Left renal cortex interstitium (tissue), 4 donors: Measurements from ENCODE around the gene M1AP. TPM values are rescaled to one million over a fixed set of nuclear protein-coding genes. Genes with fewer than 3 reads are reported as not detected.
"Not testable (repeated sequence)": the region's sequence is repeated elsewhere in the genome, so short reads cannot be mapped to it uniquely, and the experiment has no call there.

Experiments used
- DNase-seq, 4 donors: peaks; one replicate each; pipeline ENCODE4 v3.0.0-alpha.2; 2013; ENCODE audit warnings: low read depth in 4 of 4, low spot score in 2 of 4, missing footprints in 1 of 4
- polyA plus RNA-seq, 4 donors: library from polyadenylated mRNA; unstranded; fragments of 120-200 nt; gene quantifications; one replicate each; pipeline ENCODE4 v1.2.1, GENCODE V29; 2013; ENCODE audit not compliant: insufficient read length in 4 of 4

M1AP gene
- polyA plus RNA-seq, 4 donors, result 0.43 to 1.5 (median 0.98) TPM

GRCh38 chr2:74653985-74654882, 6.1 kb upstream of the M1AP start, which contains the start of gene SEMA4F:
Gene SEMA4F, plus strand, starts transcription at chr2:74654247. Its CDS starts 130 bp downstream, at chr2:74654377.
- peak; percentile 87 to 97 (median 90) for DNase-seq

GRCh38 chr2:74653589-74653984, 5.5 kb upstream of the M1AP start:
- no peak for DNase-seq

GRCh38 chr2:74646834-74647482, 1.2 kb downstream of the M1AP start:
- no peak for DNase-seq

- DNase-seq, result no peak
Observed at GRCh38 chr2:74646201-74646600, 1.9 kb downstream of the M1AP start.

- no peak for DNase-seq
Observed at GRCh38 chr2:74645344-74645743, 2.8 kb downstream of the M1AP start.

GRCh38 chr2:74639550-74639949, 8.6 kb downstream of the M1AP start:
- DNase-seq, result no peak

- DNase-seq, result no peak
Observed at GRCh38 chr2:74632939-74633312, 15.2 kb downstream of the M1AP start.

GRCh38 chr2:74632209-74632938, 15.8 kb downstream of the M1AP start:
- DNase-seq, result no peak

- DNase-seq, result not testable (repeated sequence)
Observed at GRCh38 chr2:74630454-74630853, 17.7 kb downstream of the M1AP start.

- no peak for DNase-seq
Observed at GRCh38 chr2:74628538-74629105, 19.5 kb downstream of the M1AP start.

GRCh38 chr2:74625658-74626425, 22.3 kb downstream of the M1AP start:
- DNase-seq, result no peak

- DNase-seq, result no peak
Observed at GRCh38 chr2:74620671-74621070, 27.5 kb downstream of the M1AP start.

- DNase-seq, result no peak
Observed at GRCh38 chr2:74619651-74620297, 28.4 kb downstream of the M1AP start.

GRCh38 chr2:74618410-74619083, 29.6 kb downstream of the M1AP start:
- no peak for DNase-seq

GRCh38 chr2:74617122-74617521, 31.0 kb downstream of the M1AP start:
- no peak for DNase-seq

- DNase-seq, result no peak
Observed at GRCh38 chr2:74606927-74607326, 41.2 kb downstream of the M1AP start.

GRCh38 chr2:74603282-74604000, 44.7 kb downstream of the M1AP start:
- DNase-seq, result no peak

GRCh38 chr2:74602586-74603281, 45.4 kb downstream of the M1AP start:
- no peak for DNase-seq
